ENCODE measurements around the gene PPP1R1A. TPM values are rescaled to one million over a fixed set of nuclear protein-coding genes. Genes with fewer than 3 reads are reported as not detected.

PPP1R1A gene
- total and polyA plus RNA-seq, 5 experiments from 2014 or later, result not detected

DNA sequence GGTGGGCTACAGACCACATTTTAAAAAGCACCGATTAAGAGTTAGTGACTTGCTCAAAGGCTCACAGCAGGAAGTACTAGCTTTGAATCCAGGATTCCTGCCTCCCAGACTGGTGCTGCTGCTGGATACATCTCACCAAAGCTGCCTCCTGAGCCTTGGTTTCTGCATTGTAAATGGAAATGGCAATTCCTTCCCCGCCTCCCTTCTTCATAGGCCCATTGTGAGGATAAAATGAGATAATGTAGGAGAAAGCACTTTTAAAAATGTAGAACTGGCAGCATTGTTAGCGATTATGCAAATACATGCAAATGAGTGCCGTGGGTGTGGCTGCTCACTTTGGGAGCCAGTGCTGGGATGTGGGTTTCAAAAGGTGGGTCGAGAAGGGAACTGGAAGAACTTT, 23.7 kb downstream of the PPP1R1A start:
- Mint-ChIP-seq H3K36me3 (no peaks in the 10 kb centered on the region), H3K27ac (peak overlapping the region in 1 of 10 donors; percentile 49), H3K27me3 (peaks cover 0 to 2% (median 0%) of the 10 kb centered on the region in 5 donors), H3K4me1 (peaks cover 13 to 22% (median 20%) of the 10 kb centered on the region in 4 donors), H3K4me3 (no peak overlapping the region), H3K9me3 (no peaks in the 10 kb centered on the region)
- POLR2A ChIA-PET, result interaction anchor here (0.6 to 0.7 kb wide), 2 partner anchors 9 to 1641 kb away, joined by 3 to 4 read pairs; no protein-coding TSS in a partner anchor
- ATAC-seq (no peak), DNase-seq (no peak)

DNA sequence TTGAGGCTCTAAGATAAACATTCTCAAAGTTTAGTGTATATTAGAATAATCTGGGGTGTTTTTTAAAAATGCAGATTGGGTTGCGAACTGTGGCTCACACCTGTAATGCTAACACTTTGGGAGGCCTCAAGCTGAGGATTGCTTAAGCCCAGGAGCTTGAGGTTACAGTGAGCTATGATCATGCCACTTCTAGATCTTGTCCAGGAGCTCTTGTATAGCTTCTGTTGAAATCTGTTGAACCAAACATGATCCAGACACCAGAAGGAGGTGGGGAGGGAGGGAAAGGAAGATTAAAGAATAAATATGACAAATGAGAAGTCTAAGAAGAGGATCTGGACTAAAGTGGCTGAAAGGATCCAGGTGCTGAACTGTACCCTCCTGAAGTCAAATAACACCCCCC, 24.7 kb downstream of the PPP1R1A start:
- no peak for ATAC-seq
- H3K27me3 Mint-ChIP-seq, result peaks cover 0 to 2% (median 0%) of the 10 kb centered on the region in 5 donors
- no peak for DNase-seq
- no peak overlapping the region for H3K4me3 Mint-ChIP-seq
- no peaks in the 10 kb centered on the region for H3K36me3 Mint-ChIP-seq
- no peaks in the 10 kb centered on the region for H3K9me3 Mint-ChIP-seq
- H3K4me1 Mint-ChIP-seq, result peaks cover 13 to 28% (median 25%) of the 10 kb centered on the region in 4 donors
- peak overlapping the region in 1 of 10 donors; percentile 4 for H3K27ac Mint-ChIP-seq
- POLR2A ChIA-PET, result interaction anchor here (1.1 kb wide), 1 partner anchor 10 kb away, joined by 3 read pairs; no protein-coding TSS in a partner anchor

GRCh38 chr12:54562750-54563356, 25.6 kb downstream of the PPP1R1A start:
- no peaks in the 10 kb centered on the region for H3K36me3 Mint-ChIP-seq
- ATAC-seq (no peak), DNase-seq (no peak)
- H3K9me3 Mint-ChIP-seq, result no peaks in the 10 kb centered on the region
- POLR2A ChIA-PET, result interaction anchor here (1.1 kb wide), 1 partner anchor 9 kb away, joined by 3 read pairs; no protein-coding TSS in a partner anchor
- H3K4me1 Mint-ChIP-seq, result peaks cover 13 to 28% (median 25%) of the 10 kb centered on the region in 4 donors
- peak overlapping the region in 1 of 10 donors; percentile 3 for H3K4me3 Mint-ChIP-seq
- peaks cover 0 to 2% (median 0%) of the 10 kb centered on the region in 5 donors for H3K27me3 Mint-ChIP-seq
- H3K27ac Mint-ChIP-seq, result peak overlapping the region in 3 of 10 donors; percentile 25 to 77 (median 40)

- Mint-ChIP-seq H3K4me3 (peak overlapping the region; percentile 84 to 96 (median 91)), H3K27ac (peak overlapping the region; percentile 78 to 97 (median 92)), H3K36me3 (no peaks in the 10 kb centered on the region), H3K27me3 (peaks cover 0 to 2% (median 0%) of the 10 kb centered on the region in 5 donors), H3K4me1 (peaks cover 13 to 28% (median 25%) of the 10 kb centered on the region in 4 donors), H3K9me3 (no peaks in the 10 kb centered on the region)
- DNase-seq (peak in 2 of 10 donors; percentile 8 to 24), ATAC-seq (no peak)
- POLR2A ChIA-PET, result interaction anchor here (1.3 to 4.0 kb wide), 3 partner anchors 11 to 281 kb away, joined by 3 to 40 read pairs (median 7); partner anchors contain the start of genes CBX5 and PDE1B
Observed at GRCh38 chr12:54561164-54561563, 27.3 kb downstream of the PPP1R1A start.

DNA sequence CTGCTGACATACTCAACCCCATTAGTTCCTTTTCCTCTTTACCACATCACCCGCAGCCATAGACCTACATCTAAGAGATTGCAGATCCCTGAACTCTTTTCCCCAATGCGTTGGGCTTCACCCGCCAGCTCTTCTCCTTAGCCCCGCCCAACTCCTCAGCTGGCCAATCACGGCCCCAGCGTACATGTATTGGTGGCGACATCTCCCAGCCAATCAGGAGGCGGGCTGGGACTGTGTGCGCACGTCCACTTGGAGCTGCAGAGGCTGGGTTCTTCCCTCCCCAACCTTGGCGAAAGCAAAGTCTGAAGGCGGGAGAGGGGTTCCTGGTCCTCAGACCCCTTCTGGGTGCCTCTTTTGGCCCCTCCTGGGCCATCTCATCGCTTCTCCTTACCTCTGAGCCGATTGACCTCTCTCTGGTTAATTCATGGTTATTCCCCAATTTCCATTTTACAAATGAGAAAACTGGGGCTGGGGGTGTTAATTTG, 28.0 kb downstream of the PPP1R1A start:
- H3K4me3 Mint-ChIP-seq, result peak overlapping the region; percentile 84 to 96 (median 91)
- H3K4me1 Mint-ChIP-seq, result peaks cover 13 to 28% (median 25%) of the 10 kb centered on the region in 4 donors
- no peaks in the 10 kb centered on the region for H3K36me3 Mint-ChIP-seq
- H3K27ac Mint-ChIP-seq, result peak overlapping the region; percentile 78 to 97 (median 92)
- H3K9me3 Mint-ChIP-seq, result no peaks in the 10 kb centered on the region
- H3K27me3 Mint-ChIP-seq, result peaks cover 0 to 2% (median 0%) of the 10 kb centered on the region in 5 donors
- ATAC-seq, result peak; percentile 100
- DNase-seq, result peak; percentile 75 to 92 (median 86)
- POLR2A ChIA-PET, result interaction anchor here (0.9 to 4.0 kb wide), 4 partner anchors 10 to 280 kb away, joined by 3 to 40 read pairs (median 5); partner anchors contain the start of genes CBX5 and PDE1B

DNA sequence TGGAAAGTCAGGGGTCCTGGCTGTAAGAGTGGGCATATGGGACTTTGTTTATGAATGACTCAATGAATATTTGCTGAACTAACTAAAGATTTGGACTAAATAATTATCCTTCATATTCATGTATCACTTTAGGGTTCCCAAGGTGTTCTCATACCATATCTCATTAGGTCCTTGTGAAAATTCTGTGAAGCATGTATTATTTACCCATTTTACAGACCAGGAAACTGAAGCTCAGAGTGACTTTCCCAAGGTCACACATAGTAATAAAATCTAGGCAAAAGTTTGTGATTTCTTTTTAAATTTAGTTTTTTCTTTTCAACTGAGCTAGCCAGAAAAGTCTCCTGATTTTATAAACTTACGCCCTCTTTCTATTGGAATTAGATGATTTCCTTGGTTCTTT, 29.7 kb downstream of the PPP1R1A start:
- Mint-ChIP-seq H3K4me1 (peaks cover 13 to 28% (median 25%) of the 10 kb centered on the region in 4 donors), H3K36me3 (peaks cover 0 to 2% (median 0%) of the 10 kb centered on the region in 3 donors), H3K9me3 (no peaks in the 10 kb centered on the region), H3K4me3 (no peak overlapping the region), H3K27me3 (peaks cover 0 to 2% (median 1%) of the 10 kb centered on the region in 5 donors), H3K27ac (no peak overlapping the region)
- POLR2A ChIA-PET, result interaction anchor here (4.0 kb wide), 1 partner anchor 9 kb away, joined by 40 read pairs; the partner anchor contains the start of gene PDE1B
- ATAC-seq, result no peak
- DNase-seq, result no peak

GRCh38 chr12:54558311-54558710, 30.1 kb downstream of the PPP1R1A start:
- DNase-seq (no peak), ATAC-seq (no peak)
- no peak overlapping the region for H3K4me3 Mint-ChIP-seq
- H3K36me3 Mint-ChIP-seq, result peaks cover 0 to 6% (median 0%) of the 10 kb centered on the region in 3 donors
- POLR2A ChIA-PET, result interaction anchor here (4.0 kb wide), 1 partner anchor 8 kb away, joined by 40 read pairs; the partner anchor contains the start of gene PDE1B
- peaks cover 0 to 6% (median 3%) of the 10 kb centered on the region in 5 donors for H3K27me3 Mint-ChIP-seq
- H3K9me3 Mint-ChIP-seq, result no peaks in the 10 kb centered on the region
- no peak overlapping the region for H3K27ac Mint-ChIP-seq
- H3K4me1 Mint-ChIP-seq, result peaks cover 13 to 28% (median 25%) of the 10 kb centered on the region in 4 donors

DNA sequence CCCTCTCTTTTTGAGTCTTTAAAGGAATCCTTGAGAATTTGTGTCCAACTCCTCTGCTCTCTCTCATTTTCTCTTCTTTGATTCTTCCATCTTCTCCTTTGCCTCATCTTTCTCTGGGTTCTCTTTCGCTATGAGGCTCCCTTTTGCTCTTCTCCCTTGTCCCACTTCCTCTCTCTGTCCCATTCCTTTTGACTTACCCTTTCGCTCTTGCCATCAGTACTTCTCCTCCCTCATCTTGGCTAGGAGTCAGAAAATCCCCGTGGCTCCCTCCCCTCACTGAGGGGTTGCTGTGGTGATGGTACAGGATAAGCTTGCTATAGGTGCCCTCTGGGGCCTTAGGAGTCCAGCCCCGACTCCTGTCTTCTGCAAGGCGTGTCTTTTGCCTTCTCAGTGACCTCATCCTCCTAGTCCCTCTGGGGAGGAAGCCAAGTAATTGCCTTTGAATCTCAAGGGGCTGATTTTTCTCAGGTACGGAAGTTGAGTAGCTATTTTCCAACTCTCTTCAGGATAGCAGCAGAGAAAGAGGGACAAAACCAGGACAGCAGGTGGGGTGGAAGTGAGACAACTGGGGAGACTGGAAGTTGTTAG, 32.7 kb downstream of the PPP1R1A start:
- peaks cover 10 to 21% (median 16%) of the 10 kb centered on the region in 4 donors for H3K4me1 Mint-ChIP-seq
- no peaks in the 10 kb centered on the region for H3K9me3 Mint-ChIP-seq
- ATAC-seq (no peak), DNase-seq (no peak)
- POLR2A ChIA-PET, result interaction anchor here (0.6 kb wide), 1 partner anchor 547 kb away, joined by 4 read pairs; the partner anchor contains the start of gene HOXC8
- H3K36me3 Mint-ChIP-seq, result peaks cover 0 to 10% (median 0%) of the 10 kb centered on the region in 3 donors
- peaks cover 0 to 21% (median 3%) of the 10 kb centered on the region in 5 donors for H3K27me3 Mint-ChIP-seq
- no peak overlapping the region for H3K4me3 Mint-ChIP-seq
- no peak overlapping the region for H3K27ac Mint-ChIP-seq

GRCh38 chr12:54549774-54550451, 38.5 kb downstream of the PPP1R1A start:
- POLR2A ChIA-PET, result interaction anchor here (0.5 to 3.8 kb wide), 6 partner anchors 10 to 1269 kb away, joined by 3 to 40 read pairs (median 4); no protein-coding TSS in a partner anchor
- Mint-ChIP-seq H3K27me3 (peaks cover 2 to 23% (median 4%) of the 10 kb centered on the region in 5 donors), H3K36me3 (peaks cover 0 to 10% (median 2%) of the 10 kb centered on the region in 3 donors), H3K27ac (peak overlapping the region in 5 of 10 donors; percentile 32 to 80 (median 76)), H3K4me1 (peaks cover 21 to 32% (median 25%) of the 10 kb centered on the region in 4 donors), H3K4me3 (peak overlapping the region; percentile 78 to 93 (median 88)), H3K9me3 (no peaks in the 10 kb centered on the region)
- peak in 5 of 10 donors; percentile 11 to 31 (median 19) for DNase-seq
- ATAC-seq, result peak; percentile 63 to 68

GRCh38 chr12:54546511-54546910, 41.9 kb downstream of the PPP1R1A start:
- H3K36me3 Mint-ChIP-seq, result peaks cover 0 to 34% (median 0%) of the 10 kb centered on the region in 3 donors

GRCh38 chr12:54544743-54545142, 43.7 kb downstream of the PPP1R1A start:
- H3K4me3 Mint-ChIP-seq, result no peak overlapping the region
- H3K4me1 Mint-ChIP-seq, result peaks cover 8 to 16% (median 12%) of the 10 kb centered on the region in 4 donors
- peaks cover 0 to 1% (median 0%) of the 10 kb centered on the region in 5 donors for H3K27me3 Mint-ChIP-seq
- peak overlapping the region in 3 of 10 donors; percentile 19 to 56 (median 33) for H3K27ac Mint-ChIP-seq
- no peaks in the 10 kb centered on the region for H3K9me3 Mint-ChIP-seq
- H3K36me3 Mint-ChIP-seq, result peaks cover 0 to 49% (median 3%) of the 10 kb centered on the region in 3 donors
- DNase-seq, result no peak
- ATAC-seq, result no peak
- POLR2A ChIA-PET, result interaction anchor here (1.3 kb wide), 1 partner anchor 9 kb away, joined by 3 read pairs; no protein-coding TSS in a partner anchor

More at GRCh38 chr12:54546511-54546910, 41.9 kb downstream of the PPP1R1A start:
- POLR2A ChIA-PET, result no interaction called here
- peaks cover 21 to 32% (median 25%) of the 10 kb centered on the region in 4 donors for H3K4me1 Mint-ChIP-seq
- peak overlapping the region in 1 of 10 donors; percentile 34 for H3K4me3 Mint-ChIP-seq
- no peak for DNase-seq
- peaks cover 0 to 10% (median 4%) of the 10 kb centered on the region in 5 donors for H3K27me3 Mint-ChIP-seq
- H3K9me3 Mint-ChIP-seq, result no peaks in the 10 kb centered on the region
- ATAC-seq, result no peak
- H3K27ac Mint-ChIP-seq, result peak overlapping the region in 8 of 10 donors; percentile 28 to 80 (median 64)
